ENCODE results near the gene AP4B1.

AP4B1 gene

GRCh38 chr1:113929750-113930498, 25.3 kb upstream of the AP4B1 start:
- DNase-seq: peak; percentile 33

GRCh38 chr1:113928941-113929749, 24.5 kb upstream of the AP4B1 start, which contains the start of gene HIPK1:
TSS of gene HIPK1 (plus strand) at chr1:113929324.
- DNase-seq: peak; percentile 93

GRCh38 chr1:113928187-113928930, 23.8 kb upstream of the AP4B1 start:
- peak; percentile 53 for DNase-seq

- DNase-seq: no peak
Measured at GRCh38 chr1:113924473-113924872, 19.9 kb upstream of the AP4B1 start.

GRCh38 chr1:113922957-113923356, 18.4 kb upstream of the AP4B1 start:
- DNase-seq: no peak

- DNase-seq: no peak
Measured at GRCh38 chr1:113918243-113918642, 13.6 kb upstream of the AP4B1 start.

- DNase-seq: no peak
Measured at GRCh38 chr1:113917400-113918082, 12.9 kb upstream of the AP4B1 start.

GRCh38 chr1:113916974-113917373, 12.4 kb upstream of the AP4B1 start:
- no peak for DNase-seq

- DNase-seq: peak; percentile 55
Measured at GRCh38 chr1:113913887-113914664, 9.5 kb upstream of the AP4B1 start.

GRCh38 chr1:113913312-113913668, 8.7 kb upstream of the AP4B1 start:
- no peak for DNase-seq

- DNase-seq: peak; percentile 98
Measured at GRCh38 chr1:113912594-113913311, 8.2 kb upstream of the AP4B1 start.

GRCh38 chr1:113905435-113905861, 849 bp upstream of the AP4B1 start:
- peak; percentile 52 for DNase-seq

GRCh38 chr1:113904293-113904673, 316 bp downstream of the AP4B1 start:
- no peak for DNase-seq

GRCh38 chr1:113903501-113904292, 902 bp downstream of the AP4B1 start:
- DNase-seq: peak; percentile 40

- no peak for DNase-seq
Measured at GRCh38 chr1:113901191-113901590, 3.4 kb downstream of the AP4B1 start.

- DNase-seq: no peak
Measured at GRCh38 chr1:113899111-113899510, 5.5 kb downstream of the AP4B1 start.

- DNase-seq: no peak
Measured at GRCh38 chr1:113898241-113898814, 6.3 kb downstream of the AP4B1 start.

- DNase-seq: no peak
Measured at GRCh38 chr1:113895961-113896360, 8.6 kb downstream of the AP4B1 start.

- no peak for DNase-seq
Measured at GRCh38 chr1:113895098-113895497, 9.5 kb downstream of the AP4B1 start.

- no peak for DNase-seq
Measured at GRCh38 chr1:113893267-113893666, 11.3 kb downstream of the AP4B1 start.
